Tibial nerve (tissue), 4 donors: ENCODE results near the gene DKK2.

Experiments used
- CTCF ChIP-seq, 5 experiments: fragments of 200-600 bp in 3 of 5; fragments of 450-650 bp in 2 of 5; sonication (generic) in 3 of 5; IDR thresholded peaks; one replicate each; pipeline ENCODE4 v1.5.1; 2016 to 2019; ENCODE audit warnings: antibody characterized with exemption in 5 of 5, mild to moderate bottlenecking in 3 of 5, moderate library complexity in 2 of 5
- EP300 ChIP-seq, 2 donors: sonication (generic); formaldehyde crosslinking; IDR thresholded peaks; one replicate each; pipeline ENCODE4 v1.6.1; 2017; ENCODE audit warnings: antibody characterized with exemption in 2 of 2, mild to moderate bottlenecking in 1 of 2
- POLR2A ChIP-seq, 2 donors: fragments of 450-650 bp; IDR thresholded peaks; one replicate each; pipeline ENCODE4 v1.6.1; 2017; ENCODE audit warnings: antibody characterized with exemption in 2 of 2, mild to moderate bottlenecking in 2 of 2, moderate library complexity in 2 of 2

- TF ChIP-seq CTCF (IDR thresholded peaks at IDR 0.05) (no peak), POLR2A (IDR thresholded peaks at IDR 0.05) (no peak), EP300 (IDR thresholded peaks at IDR 0.05) (no peak)
Measured at GRCh38 chr4:106893903-106894302, 142.2 kb downstream of the DKK2 start.
